GM12891 (cell line): ENCODE results near the gene NPPA.

Experiments
- DNase-seq: peaks from one replicate; pipeline ENCODE4 v3.0.0; 2011; ENCODE audit warnings: low spot score; ENCODE audit not compliant: insufficient read length
- FAIRE-seq: peaks from 2 replicates; lab custom pipeline; 2011; peaks lifted over from hg19 to GRCh38; lab: Jason Lieb, UNC
- PAX5 ChIP-seq: IDR thresholded peaks from 2 replicates; pipeline ENCODE4 v1.6.1; 2011; ENCODE audit warnings: low read length, moderate library complexity, mild to moderate bottlenecking; ENCODE audit not compliant: insufficient read depth, severe bottlenecking
- POLR2A ChIP-seq: IDR thresholded peaks from 2 replicates; pipeline ENCODE4 v1.6.1; 2011; ENCODE audit warnings: low read depth, low read length, control low read depth
- POLR2AphosphoS5 ChIP-seq: IDR thresholded peaks from 2 replicates; pipeline ENCODE4 v1.6.1; 2011; ENCODE audit warnings: low read depth, low read length, control low read depth
- POU2F2 ChIP-seq: IDR thresholded peaks from 2 replicates; pipeline ENCODE4 v1.6.1; 2011; ENCODE audit warnings: low read depth, mild to moderate bottlenecking, control low read depth, low read length, moderate library complexity
- SPI1 ChIP-seq: IDR thresholded peaks from 2 replicates; pipeline ENCODE4 v1.6.1; 2011; ENCODE audit warnings: low read depth, low read length, control low read depth
- TAF1 ChIP-seq: IDR thresholded peaks from 2 replicates; pipeline ENCODE4 v1.6.1; 2011; ENCODE audit warnings: low read depth, low read length, control low read depth

The NPPA gene

GRCh38 chr1:11875094-11875493 lies 27.5 kb upstream of the NPPA start:
- DNase-seq: no peak
- no peak for FAIRE-seq
- no peak for TF ChIP-seq POLR2AphosphoS5

- TF ChIP-seq POU2F2 (no peak), POLR2AphosphoS5 (no peak)
- FAIRE-seq (no peak), DNase-seq (no peak)
Measured at GRCh38 chr1:11874624-11875023, 27.0 kb upstream of the NPPA start.

GRCh38 chr1:11874258-11874562 lies 26.6 kb upstream of the NPPA start:
- DNase-seq (no peak), FAIRE-seq (no peak)
- no peak for TF ChIP-seq POLR2A
- no peak for TF ChIP-seq POU2F2
- TF ChIP-seq TAF1: no peak
- TF ChIP-seq PAX5: no peak
- no peak for TF ChIP-seq POLR2AphosphoS5
- TF ChIP-seq SPI1: no peak

GRCh38 chr1:11873395-11874257 lies 26.0 kb upstream of the NPPA start:
- TF ChIP-seq SPI1: no peak
- TF ChIP-seq POU2F2: no peak
- no peak for TF ChIP-seq POLR2AphosphoS5
- no peak for TF ChIP-seq PAX5
- TF ChIP-seq TAF1: no peak
- TF ChIP-seq POLR2A: no peak
- DNase-seq (no peak), FAIRE-seq (no peak)

- TF ChIP-seq POLR2A: no peak
- no peak for TF ChIP-seq TAF1
- no peak for TF ChIP-seq PAX5
- TF ChIP-seq POU2F2: no peak
- no peak for TF ChIP-seq POLR2AphosphoS5
- TF ChIP-seq SPI1: no peak
- no peak for FAIRE-seq
- DNase-seq: no peak
Measured at GRCh38 chr1:11872545-11872944, 25.0 kb upstream of the NPPA start.

GRCh38 chr1:11869650-11870207 lies 22.1 kb upstream of the NPPA start:
- DNase-seq (no peak), FAIRE-seq (no peak)
- TF ChIP-seq POU2F2 (no peak), TAF1 (no peak), PAX5 (no peak), SPI1 (no peak), POLR2A (no peak), POLR2AphosphoS5 (no peak)

GRCh38 chr1:11869104-11869503 lies 21.5 kb upstream of the NPPA start:
- no peak for DNase-seq
- no peak for FAIRE-seq
- TF ChIP-seq TAF1 (no peak), POU2F2 (no peak), PAX5 (no peak)

- no peak for DNase-seq
- FAIRE-seq: no peak
- TF ChIP-seq POLR2A: no peak
- TF ChIP-seq SPI1: no peak
- TF ChIP-seq POU2F2: no peak
- TF ChIP-seq TAF1: no peak
- TF ChIP-seq POLR2AphosphoS5: no peak
- TF ChIP-seq PAX5: no peak
Measured at GRCh38 chr1:11868331-11868980, 20.9 kb upstream of the NPPA start.

- DNase-seq (no peak), FAIRE-seq (no peak)
- TF ChIP-seq PAX5 (no peak), POLR2A (no peak), POLR2AphosphoS5 (no peak), POU2F2 (no peak), SPI1 (no peak), TAF1 (no peak)
Measured at GRCh38 chr1:11862890-11863289, 15.3 kb upstream of the NPPA start.

GRCh38 chr1:11860587-11860986 lies 13.0 kb upstream of the NPPA start:
- no peak for TF ChIP-seq POLR2AphosphoS5
- no peak for TF ChIP-seq SPI1
- no peak for TF ChIP-seq POU2F2
- no peak for TF ChIP-seq POLR2A
- TF ChIP-seq TAF1: no peak
- no peak for TF ChIP-seq PAX5
- FAIRE-seq (no peak), DNase-seq (no peak)
